ENCODE data around the gene MESP1.

- TF ChIP-seq POLR2A (IDR thresholded peaks at IDR 0.05; ENCODE audit: low read length) (no peak), GATA1 (IDR thresholded peaks at IDR 0.05; ENCODE audit: low read depth, low read length) (no peak)
These were observed 5.3 kb downstream of the MESP1 start for GRCh38 chr15:89745768-89746167.
